NCI-H345 treated with DMSO at 0.1 percent for 48 hours (cell line): Measurements from ENCODE around the gene SLX9.
"Not testable (repeated sequence)": the region's sequence is repeated elsewhere in the genome, so short reads cannot be mapped to it uniquely, and the experiment has no call there.

Source experiments
- DNase-seq: peaks from one replicate; lab custom pipeline; 2025; ENCODE audit not compliant: unreplicated experiment; lab: John Stamatoyannopoulos, UW

Gene SLX9

DNA sequence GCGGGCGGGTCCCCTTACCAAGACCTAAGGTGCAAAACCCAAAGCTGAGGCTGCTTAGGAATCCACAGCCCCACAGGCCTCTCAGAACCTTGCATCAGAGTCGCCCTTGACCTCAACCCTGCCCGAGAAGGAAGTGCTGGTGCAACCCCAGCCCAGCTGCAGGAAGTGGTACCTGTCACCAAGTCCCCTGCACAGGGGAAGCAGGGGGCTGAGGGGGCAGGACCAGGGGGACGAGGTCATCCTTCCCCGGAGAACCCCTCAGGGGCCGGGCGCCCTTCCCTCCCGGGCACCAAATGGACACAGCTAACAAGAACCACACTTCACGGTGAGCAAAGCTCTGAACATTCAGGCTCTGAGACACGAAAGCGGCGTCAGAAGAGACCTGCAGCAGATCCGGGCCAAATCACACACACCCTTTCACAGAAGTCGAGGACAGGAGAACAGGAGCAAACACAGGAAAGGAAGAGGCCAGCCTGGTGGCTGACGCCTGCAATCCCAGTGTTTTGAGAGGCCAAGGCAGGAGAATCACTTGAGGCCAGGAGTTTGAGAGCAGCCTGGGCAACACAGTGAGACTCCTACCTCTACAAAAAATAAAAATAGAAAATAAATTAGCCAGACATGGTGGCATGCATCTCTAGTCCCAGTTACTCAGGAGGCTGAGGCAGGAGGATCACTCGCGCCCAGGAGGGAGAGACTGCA is 25.5 kb upstream of the SLX9 start:
- DNase-seq: no peak

DNA sequence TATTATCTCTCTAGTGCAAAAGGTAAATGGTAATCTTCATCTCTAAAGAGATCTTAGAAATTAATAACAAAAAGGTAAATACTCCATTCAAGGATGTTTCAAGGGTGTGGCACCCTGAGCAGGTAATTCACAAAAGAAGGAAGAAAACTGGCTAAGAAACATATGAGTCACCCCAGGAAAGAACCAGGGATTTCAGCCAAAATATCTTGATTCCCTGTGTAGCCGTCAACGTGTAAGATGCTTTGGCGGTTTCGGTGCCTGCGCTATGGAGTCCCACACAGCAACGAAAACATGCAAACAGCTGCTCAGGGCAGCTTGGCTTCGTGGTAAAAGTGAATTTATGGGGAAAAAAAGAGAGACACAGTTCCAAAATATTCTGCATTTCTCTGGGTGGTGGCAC is 22.9 kb upstream of the SLX9 start:
- DNase-seq: no peak

DNA sequence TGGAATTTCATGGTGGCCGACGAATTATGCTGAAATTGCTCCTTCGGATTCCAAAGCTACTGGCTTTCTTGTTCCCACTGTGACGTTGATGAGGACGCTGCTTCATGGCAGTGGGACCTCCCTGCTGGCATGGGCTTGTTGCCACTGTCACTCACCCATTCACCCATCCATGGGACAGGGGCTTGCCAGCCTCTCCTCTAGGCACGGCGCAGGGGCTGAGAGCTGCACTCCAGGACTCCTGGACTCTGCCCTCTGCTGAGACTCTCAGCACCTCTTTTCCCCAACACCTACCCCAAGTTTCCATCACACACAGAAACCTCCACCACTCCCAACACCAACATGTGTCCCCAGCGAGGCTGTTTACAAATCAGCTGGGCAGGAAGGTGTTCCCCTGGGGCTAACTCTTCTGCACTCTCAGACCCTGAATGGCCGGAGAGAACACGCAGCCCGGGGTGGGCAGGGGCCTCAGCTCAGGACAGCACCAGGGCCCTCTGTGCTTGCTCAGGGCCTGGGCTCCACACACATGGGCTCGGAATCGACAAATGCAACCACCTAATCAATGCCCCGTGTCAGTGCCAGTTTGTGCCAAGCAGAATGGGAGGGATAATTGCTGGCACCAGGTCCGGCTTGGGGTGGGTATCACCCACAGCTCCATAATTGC is 22.3 kb upstream of the SLX9 start:
- DNase-seq: no peak

DNA sequence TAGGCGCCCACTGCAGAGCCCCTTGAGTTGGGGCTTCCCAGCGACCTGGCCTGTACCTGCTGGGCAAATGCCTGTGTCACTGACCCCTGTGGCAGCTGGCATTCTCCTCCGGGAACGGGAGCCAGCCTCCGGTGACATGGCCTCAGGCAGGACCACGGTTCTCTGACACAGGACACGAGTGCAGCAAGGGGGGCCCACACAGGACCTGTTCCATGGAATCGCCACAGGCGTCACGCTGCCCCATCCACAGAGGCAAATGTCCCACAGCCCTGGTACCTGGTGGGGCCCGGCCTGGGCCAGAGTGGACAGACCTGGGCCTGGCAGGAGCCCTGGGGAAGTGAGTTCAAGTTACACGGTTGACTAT is 21.7 kb upstream of the SLX9 start:
- DNase-seq: no peak

DNA sequence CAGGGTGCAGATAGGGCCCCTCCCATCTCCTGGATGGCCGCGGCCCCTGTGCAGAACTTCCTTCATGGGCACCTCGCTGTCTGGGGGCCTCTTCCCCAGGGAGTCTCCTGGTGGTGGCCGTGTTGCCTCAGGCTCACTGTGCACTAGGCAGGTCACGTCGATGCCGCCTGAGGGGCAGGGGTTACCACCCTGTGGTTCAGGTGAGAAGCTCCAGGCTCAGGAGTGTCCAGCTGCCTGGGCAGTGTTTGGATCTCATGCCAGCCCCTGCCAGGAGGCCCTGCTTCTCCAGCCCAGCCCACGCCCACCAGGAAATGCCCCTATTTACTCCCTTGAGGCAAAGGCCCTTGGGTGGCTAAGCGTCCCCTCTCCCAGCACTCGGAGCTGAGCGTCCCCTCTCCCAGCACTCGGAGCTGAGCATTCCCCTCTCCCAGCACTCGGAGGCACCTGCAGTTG is 21.2 kb upstream of the SLX9 start:
- DNase-seq: no peak

- DNase-seq: no peak
Observed at GRCh38 chr21:44919111-44919912, 20.5 kb upstream of the SLX9 start.

DNA sequence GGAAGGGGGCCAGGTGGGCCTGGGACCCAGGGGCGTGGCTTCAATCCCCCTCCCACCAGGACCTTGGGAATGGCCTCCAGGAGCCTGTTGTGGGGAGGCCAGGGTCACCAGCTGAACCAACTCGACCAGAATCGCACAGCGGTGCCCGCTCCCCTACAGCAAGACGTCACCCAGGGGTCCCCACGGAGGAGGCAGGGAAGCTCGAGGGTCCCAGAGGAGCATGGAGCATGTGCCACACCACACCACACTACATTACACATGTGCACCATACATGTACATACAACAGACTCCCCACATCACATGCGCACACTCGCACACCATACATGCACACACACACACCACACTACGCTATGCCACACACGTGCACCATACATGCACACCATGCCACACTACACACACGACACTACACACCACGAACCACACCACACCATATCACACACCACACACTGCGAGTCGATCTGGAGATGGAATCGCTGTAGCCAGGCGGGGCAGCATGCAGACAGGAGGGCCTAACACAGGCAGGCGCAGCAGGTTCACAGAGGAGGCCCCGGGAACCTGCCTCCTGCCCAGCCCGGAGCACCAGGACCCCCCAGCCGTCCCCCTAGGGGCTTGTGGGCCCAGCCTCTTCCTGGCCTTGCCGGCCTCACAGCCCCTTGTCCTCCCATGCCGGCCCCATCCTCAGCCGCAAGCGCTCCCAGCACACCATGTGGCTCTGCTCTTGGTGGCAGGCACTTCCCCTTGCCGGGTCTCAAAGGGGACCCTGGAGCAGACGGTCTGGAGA is 19.7 kb upstream of the SLX9 start:
- no peak for DNase-seq

- no peak for DNase-seq
Observed at GRCh38 chr21:44920694-44921604, 18.9 kb upstream of the SLX9 start, which contains the start of gene ITGB2. ITGB2 (minus strand) TSS chr21:44920899; CDS start chr21:44910782, 10,117 bp downstream.

DNA sequence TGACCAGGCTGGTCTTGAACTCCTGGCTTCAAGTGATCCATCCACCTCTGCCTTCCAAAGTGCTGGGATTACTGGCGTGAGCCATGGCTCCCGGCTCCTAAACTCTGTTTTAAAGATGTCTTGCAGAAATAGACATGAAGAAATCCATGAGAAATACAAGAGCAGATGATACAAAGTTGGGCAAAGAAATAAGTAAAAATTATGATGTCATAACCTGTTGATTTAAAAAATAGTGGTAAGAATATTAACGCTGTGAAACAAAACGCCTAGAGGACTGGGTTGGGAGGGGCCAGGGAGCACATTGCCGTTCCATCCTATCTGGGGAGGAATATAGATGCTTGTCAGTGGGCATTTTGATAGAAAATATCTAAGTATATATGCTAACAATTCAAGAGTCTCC is 17.9 kb upstream of the SLX9 start:
- no peak for DNase-seq

DNA sequence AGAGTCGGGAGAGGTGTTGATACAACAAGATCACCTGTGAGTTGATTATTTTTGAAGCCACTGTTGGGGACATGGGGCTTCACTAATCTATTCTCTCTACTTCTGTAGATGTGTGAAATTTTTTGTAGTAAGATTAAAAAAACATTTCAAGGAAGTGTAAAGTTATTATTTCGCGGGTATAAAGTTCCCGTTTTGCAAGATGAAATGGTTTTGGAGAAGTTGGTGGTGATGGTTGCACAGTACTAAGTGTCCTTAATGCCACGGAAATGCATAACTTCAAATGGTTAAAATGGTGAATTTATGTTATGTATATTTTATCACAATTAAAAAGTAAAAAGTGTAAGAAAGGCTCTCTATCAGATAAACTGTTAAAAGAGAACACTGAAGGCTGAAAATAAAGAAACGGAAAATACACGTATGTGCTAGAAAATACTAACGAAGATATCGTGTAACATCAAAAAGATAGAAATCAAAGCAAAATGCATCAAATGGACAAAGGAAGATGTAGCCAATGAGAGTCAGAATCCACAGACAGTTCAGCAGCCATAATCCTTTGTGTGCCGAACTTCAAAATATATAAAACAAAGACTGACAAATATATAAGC is 16.2 kb upstream of the SLX9 start:
- DNase-seq: no peak

DNA sequence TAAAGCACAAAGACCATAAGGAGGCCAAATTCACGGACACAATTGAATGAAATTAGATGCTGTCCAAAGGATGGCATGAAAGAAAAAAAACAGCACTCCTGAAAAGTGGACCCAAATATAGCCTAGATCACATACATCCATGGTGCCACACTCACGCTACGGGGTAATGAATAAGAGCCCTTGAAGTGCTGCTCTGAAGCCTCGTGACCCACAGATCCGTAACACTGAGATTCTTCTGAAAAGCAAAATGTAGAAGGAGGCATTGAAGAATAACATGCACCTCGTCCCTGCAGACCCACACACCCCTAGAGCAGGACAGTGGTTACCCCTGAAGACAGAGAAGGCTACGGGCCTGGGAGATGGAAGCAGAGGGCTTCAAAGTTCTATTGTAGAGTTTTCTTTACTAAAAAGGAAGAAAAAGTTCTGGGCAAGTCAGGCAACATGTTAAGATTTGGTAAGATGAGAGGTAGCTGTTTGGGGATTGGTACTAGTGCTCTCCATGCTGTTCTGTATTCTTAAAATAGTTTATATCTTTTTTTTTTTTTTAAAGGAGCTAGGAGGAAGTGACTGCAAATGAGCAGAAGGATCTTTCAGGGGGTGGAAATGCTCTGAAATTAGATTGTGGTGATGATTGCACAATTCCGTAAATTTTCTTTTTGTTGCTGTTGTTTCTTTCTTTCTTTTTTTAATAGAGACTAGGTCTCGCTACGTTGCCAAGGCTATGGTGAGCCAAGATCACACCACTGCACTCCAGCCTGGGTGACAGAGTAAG is 15.0 kb upstream of the SLX9 start:
- no peak for DNase-seq

GRCh38 chr21:44925378-44925755 is 14.5 kb upstream of the SLX9 start:
- DNase-seq: no peak

DNA sequence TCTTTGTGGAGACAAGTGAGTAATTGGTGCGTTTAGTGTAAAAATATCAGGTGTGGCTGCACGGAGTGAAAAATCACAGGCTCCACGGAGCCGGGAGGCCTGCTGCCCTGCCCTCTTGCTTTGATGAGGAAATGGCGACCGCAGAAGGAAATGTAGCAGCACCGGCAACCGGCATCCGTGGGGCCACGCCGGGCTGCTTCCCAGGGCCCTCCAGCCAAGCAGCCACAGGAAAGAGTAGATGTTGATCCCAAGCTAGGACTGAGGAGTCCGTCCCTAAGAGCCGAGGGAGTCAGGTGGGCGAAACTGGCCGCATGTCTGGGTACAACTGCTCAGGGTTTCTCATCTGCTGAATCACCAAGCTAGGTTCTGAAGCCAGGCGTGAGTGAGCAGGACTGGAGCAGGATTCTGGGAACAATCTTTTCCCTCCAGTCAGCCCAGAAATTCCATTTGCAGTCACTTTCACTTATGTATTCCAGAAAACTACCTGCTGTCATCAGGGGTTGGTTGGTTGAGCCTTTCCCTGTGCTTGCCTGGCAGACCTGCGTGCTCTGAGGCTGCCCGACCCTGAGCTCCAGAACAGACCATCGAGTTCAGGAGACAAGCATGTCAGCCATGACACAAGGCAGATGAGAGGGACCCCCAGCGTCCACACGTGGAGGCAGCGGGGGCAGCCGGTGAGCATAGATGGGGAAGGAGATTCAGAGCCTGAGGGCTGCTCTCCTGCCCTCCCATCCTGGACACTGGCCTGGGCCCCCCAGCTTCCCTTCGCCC is 13.3 kb upstream of the SLX9 start:
- no peak for DNase-seq

GRCh38 chr21:44927259-44927586 is 12.6 kb upstream of the SLX9 start:
- DNase-seq: no peak

DNA sequence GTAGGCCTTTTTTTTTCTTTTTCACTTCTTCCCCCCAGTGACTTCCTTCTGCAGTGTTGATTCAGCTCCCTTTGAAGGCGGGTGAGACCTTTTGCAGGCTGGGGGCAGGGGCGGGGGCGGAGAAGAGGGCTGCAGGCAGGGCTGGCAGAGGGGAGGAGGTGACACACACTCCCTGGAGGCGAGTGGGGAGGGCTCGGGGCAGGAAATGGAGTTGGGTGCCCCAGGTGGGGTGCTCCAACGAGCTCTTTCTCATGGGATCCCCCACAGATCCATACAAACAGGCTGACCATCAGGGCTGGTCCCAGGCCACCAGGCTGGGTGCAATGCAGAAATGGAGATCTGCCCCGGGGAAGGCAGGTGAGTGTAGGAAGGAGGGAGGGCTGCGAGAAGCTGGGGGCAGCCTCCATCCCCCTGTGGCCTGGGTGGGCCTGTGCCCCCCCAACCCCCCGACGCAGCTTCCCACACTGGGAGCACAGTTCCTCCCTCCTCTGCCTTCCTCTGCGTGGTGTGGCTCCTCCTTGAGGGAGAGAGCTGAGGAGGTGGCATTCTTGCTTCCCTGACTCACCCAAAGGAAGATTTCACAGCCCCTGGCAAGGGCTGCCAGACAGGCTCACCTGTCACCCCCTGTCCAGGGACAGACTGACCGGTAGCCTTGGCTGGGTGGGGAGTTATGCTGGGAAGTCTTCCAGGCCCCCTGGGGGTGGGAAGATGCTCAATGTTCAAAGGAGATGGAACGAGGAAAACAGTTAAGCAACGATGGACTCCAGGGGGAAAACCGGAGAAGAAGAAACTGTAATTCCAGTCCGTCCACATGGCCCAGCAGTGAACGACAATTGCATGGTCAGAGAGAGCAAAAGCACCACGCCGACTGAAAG is 12.0 kb upstream of the SLX9 start:
- no peak for DNase-seq

DNA sequence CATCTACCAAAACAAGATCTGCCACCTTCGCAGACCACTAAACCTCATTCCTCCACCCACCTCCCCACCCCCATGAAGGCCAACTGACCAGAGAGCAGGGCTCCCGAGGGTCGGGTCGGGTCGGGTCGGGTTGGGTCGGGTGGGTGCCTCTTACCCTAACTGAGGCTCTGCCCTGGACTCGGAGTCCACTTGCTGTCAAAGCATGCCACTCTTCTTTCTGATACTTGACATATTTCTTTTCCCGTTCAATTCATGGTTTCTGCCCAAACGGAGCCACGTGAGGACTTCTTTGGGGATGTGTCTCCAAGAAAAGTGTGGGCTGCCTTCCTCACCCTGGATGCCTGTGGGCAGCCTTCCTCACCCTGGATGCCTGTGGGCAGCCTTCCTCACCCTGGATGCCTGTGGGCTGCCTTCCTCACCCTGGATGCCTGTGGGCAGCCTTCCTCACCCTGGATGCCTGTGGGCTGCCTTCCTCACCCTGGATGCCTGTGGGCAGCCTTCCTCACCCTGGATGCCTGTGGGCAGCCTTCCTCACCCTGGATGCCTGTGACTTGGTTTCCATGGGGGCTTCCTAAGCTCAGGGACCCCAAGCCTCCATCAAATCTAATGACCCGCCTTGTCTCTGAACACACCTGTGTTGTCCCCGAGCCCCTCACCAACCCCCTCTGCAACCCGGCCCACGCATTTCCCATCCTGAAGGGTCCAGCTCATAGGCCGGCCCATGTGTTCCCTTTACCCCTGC is 11.2 kb upstream of the SLX9 start:
- not testable (repeated sequence) for DNase-seq
